ENCODE measurements around the gene CBFA2T2. TPM values are rescaled to one million over a fixed set of nuclear protein-coding genes. Genes with fewer than 3 reads are reported as not detected.

Gene CBFA2T2
- total and polyA plus RNA-seq, 2 donors (not counting 3 experiments of a cell fraction or from before 2014, with no cell fraction given) = 10.7 to 12.1 TPM

- intact Hi-C loops (cut with micrococcal nuclease) (no loop called here), dilution Hi-C loops (cut with MboI; ENCODE audit: extremely low pct_ligation_motif_present, low sequenced_read_pairs) (no loop called here)
- FAIRE-seq (no peak), DNase-seq (ENCODE audit: low read depth, low spot score) (no peak)
- TF ChIP-seq POLR2AphosphoS5 (IDR thresholded peaks at IDR 0.05; ENCODE audit: insufficient read depth, low read depth, low read length) (no peak), POLR2A (IDR thresholded peaks at IDR 0.05; ENCODE audit: low read depth, low read length) (no peak), GATA2 (IDR thresholded peaks at IDR 0.05; ENCODE audit: insufficient read depth, insufficient read length, low read depth, low read length) (no peak), FOS (IDR thresholded peaks at IDR 0.05; ENCODE audit: borderline replicate concordance, insufficient read depth, low read length) (no peak), EZH2 (IDR thresholded peaks at IDR 0.05; ENCODE audit: borderline replicate concordance, low read depth, low read length, severe bottlenecking) (no peak), MYC (IDR thresholded peaks at IDR 0.05; ENCODE audit: low read depth, low read length) (no peak), MAX (IDR thresholded peaks at IDR 0.05; ENCODE audit: insufficient read depth, insufficient read length) (no peak), JUN (IDR thresholded peaks at IDR 0.05; ENCODE audit: borderline replicate concordance, insufficient read depth, insufficient read length, low read depth) (no peak)
- TF ChIP-seq, protein P1, sequence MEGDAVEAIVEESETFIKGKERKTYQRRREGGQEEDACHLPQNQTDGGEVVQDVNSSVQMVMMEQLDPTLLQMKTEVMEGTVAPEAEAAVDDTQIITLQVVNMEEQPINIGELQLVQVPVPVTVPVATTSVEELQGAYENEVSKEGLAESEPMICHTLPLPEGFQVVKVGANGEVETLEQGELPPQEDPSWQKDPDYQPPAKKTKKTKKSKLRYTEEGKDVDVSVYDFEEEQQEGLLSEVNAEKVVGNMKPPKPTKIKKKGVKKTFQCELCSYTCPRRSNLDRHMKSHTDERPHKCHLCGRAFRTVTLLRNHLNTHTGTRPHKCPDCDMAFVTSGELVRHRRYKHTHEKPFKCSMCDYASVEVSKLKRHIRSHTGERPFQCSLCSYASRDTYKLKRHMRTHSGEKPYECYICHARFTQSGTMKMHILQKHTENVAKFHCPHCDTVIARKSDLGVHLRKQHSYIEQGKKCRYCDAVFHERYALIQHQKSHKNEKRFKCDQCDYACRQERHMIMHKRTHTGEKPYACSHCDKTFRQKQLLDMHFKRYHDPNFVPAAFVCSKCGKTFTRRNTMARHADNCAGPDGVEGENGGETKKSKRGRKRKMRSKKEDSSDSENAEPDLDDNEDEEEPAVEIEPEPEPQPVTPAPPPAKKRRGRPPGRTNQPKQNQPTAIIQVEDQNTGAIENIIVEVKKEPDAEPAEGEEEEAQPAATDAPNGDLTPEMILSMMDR (IDR thresholded peaks at IDR 0.05; ENCODE audit: extremely low read depth in 1 of 2, insufficient read depth in 1 of 2, low read depth in 1 of 2, low read length in 2 of 2) = no peak
- H2AFZ ChIP-seq (ENCODE audit: low read depth, low read length) = no peak overlapping the region
- no peak overlapping the region for H3K27ac ChIP-seq (ENCODE audit: insufficient read depth, low read depth, low read length)
- no peaks in the 10 kb centered on the region for H3K79me2 ChIP-seq (ENCODE audit: control insufficient read depth, insufficient read depth, low read length)
- H3K36me3 ChIP-seq (ENCODE audit: control insufficient read depth in 2 of 2, extremely low read depth in 1 of 2, insufficient read depth in 2 of 2, low read length in 2 of 2) = no peaks in the 10 kb centered on the region
- peaks cover 7% of the 10 kb centered on the region for H3K4me1 ChIP-seq (ENCODE audit: control insufficient read depth, extremely low read depth, insufficient read depth, low read length)
- no peak overlapping the region for H3K9ac ChIP-seq (replicated peaks; ENCODE audit: extremely low read depth, insufficient read depth, low read length)
- H3K9me1 ChIP-seq (replicated peaks; ENCODE audit: control insufficient read depth, extremely low read depth, insufficient read depth, low read length) = no peaks in the 10 kb centered on the region
- H3K9me3 ChIP-seq (replicated peaks; ENCODE audit: control insufficient read depth, insufficient read depth, low read length) = no peaks in the 10 kb centered on the region
- POLR2A ChIA-PET = no interaction called here
- no TSS peak for BruUV-seq (replicated peaks)
- H3K27me3 ChIP-seq (ENCODE audit: control insufficient read depth in 2 of 2, insufficient read depth in 2 of 2, low read length in 2 of 2) = no peaks in the 10 kb centered on the region
- no peaks in the 10 kb centered on the region for H4K20me1 ChIP-seq (replicated peaks; ENCODE audit: control insufficient read depth, extremely low read depth, insufficient read depth, low read length)
- CTCF ChIA-PET = interaction anchor here (1.1 to 1.4 kb wide), 2 partner anchors 8 to 201 kb away, joined by 3 read pairs; partner anchors contain the start of gene ACTL10
- no peak overlapping the region for H3K4me3 ChIP-seq (replicated peaks in 1 of 3; ENCODE audit: insufficient read depth in 1 of 3, low read depth in 1 of 3, low read length in 3 of 3)
- no peak overlapping the region for H3K4me2 ChIP-seq (ENCODE audit: insufficient read depth, low read length)
Measured at GRCh38 chr20:33658510-33658909, 168.6 kb downstream of the CBFA2T2 start.
